ENCODE results near the gene FLNC.

The FLNC gene

GRCh38 chr7:128842674-128843641 lies 12.8 kb downstream of the FLNC start:
- no peaks in the 10 kb centered on the region for H3K27me3 ChIP-seq (replicated peaks)
- H3K36me3 ChIP-seq (replicated peaks), result peaks cover 97% of the 10 kb centered on the region
- in situ Hi-C loops (cut with HindIII; ENCODE audit: low pct_ligation_motif_present, low sequenced_read_pairs), result no loop called here

GRCh38 chr7:128843938-128844621 lies 13.9 kb downstream of the FLNC start:
- H3K27me3 ChIP-seq (replicated peaks), result no peaks in the 10 kb centered on the region
- no peak for TF ChIP-seq CTCF (IDR thresholded peaks at IDR 0.05; ENCODE audit: low read depth, low read length, missing control alignments)
- peaks cover 96% of the 10 kb centered on the region for H3K36me3 ChIP-seq (replicated peaks)
- in situ Hi-C loops (cut with HindIII; ENCODE audit: low pct_ligation_motif_present, low sequenced_read_pairs), result no loop called here
- DNase-seq, result no peak
- no peak overlapping the region for H3K4me3 ChIP-seq (ENCODE audit: low read depth, low read length)
- no peak overlapping the region for H3K27ac ChIP-seq

More at GRCh38 chr7:128842674-128843641, 12.8 kb downstream of the FLNC start:
- DNase-seq, result no peak
- H3K4me3 ChIP-seq (ENCODE audit: low read depth, low read length), result no peak overlapping the region
- TF ChIP-seq CTCF (IDR thresholded peaks at IDR 0.05; ENCODE audit: low read depth, low read length, missing control alignments), result no peak
- H3K27ac ChIP-seq, result no peak overlapping the region

GRCh38 chr7:128844777-128845311 lies 14.6 kb downstream of the FLNC start:
- Histone ChIP-seq H3K27ac (no peak overlapping the region), H3K27me3 (replicated peaks) (no peaks in the 10 kb centered on the region), H3K36me3 (replicated peaks) (peaks cover 96% of the 10 kb centered on the region), H3K4me3 (ENCODE audit: low read depth, low read length) (no peak overlapping the region)
- no peak for DNase-seq
- no peak for TF ChIP-seq CTCF (IDR thresholded peaks at IDR 0.05; ENCODE audit: low read depth, low read length, missing control alignments)
- in situ Hi-C loops (cut with HindIII; ENCODE audit: low pct_ligation_motif_present, low sequenced_read_pairs), result no loop called here

GRCh38 chr7:128845475-128845874 lies 15.3 kb downstream of the FLNC start:
- TF ChIP-seq CTCF (IDR thresholded peaks at IDR 0.05; ENCODE audit: low read depth, low read length, missing control alignments), result no peak

GRCh38 chr7:128845987-128846386 lies 15.8 kb downstream of the FLNC start:
- TF ChIP-seq CTCF (IDR thresholded peaks at IDR 0.05; ENCODE audit: low read depth, low read length, missing control alignments), result no peak
- Histone ChIP-seq H3K27me3 (replicated peaks) (no peaks in the 10 kb centered on the region), H3K36me3 (replicated peaks) (peaks cover 96% of the 10 kb centered on the region), H3K27ac (no peak overlapping the region), H3K4me3 (ENCODE audit: low read depth, low read length) (no peak overlapping the region)
- in situ Hi-C loops (cut with HindIII; ENCODE audit: low pct_ligation_motif_present, low sequenced_read_pairs), result no loop called here
- DNase-seq, result no peak

More at GRCh38 chr7:128845475-128845874, 15.3 kb downstream of the FLNC start:
- no peak overlapping the region for H3K27ac ChIP-seq
- H3K27me3 ChIP-seq (replicated peaks), result no peaks in the 10 kb centered on the region
- H3K36me3 ChIP-seq (replicated peaks), result peaks cover 96% of the 10 kb centered on the region
- in situ Hi-C loops (cut with HindIII; ENCODE audit: low pct_ligation_motif_present, low sequenced_read_pairs), result no loop called here
- no peak overlapping the region for H3K4me3 ChIP-seq (ENCODE audit: low read depth, low read length)
- no peak for DNase-seq
